Subcutaneous adipose tissue (tissue), 4 donors: ENCODE data around the gene GLB1L2. TPM values are rescaled to one million over a fixed set of nuclear protein-coding genes. Genes with fewer than 3 reads are reported as not detected.

Experiments used
- CTCF ChIP-seq: fragments of 450-650 bp; IDR thresholded peaks from one replicate; pipeline ENCODE4 v1.5.1; 2016; ENCODE audit warnings: low read depth, mild to moderate bottlenecking, control low read depth, antibody characterized with exemption, moderate library complexity
- total RNA-seq, 4 donors: library from RNA; depleted of rRNA; stranded (reverse); fragments of >200 nt; gene quantifications; one replicate each; pipeline ENCODE4 v1.1.0, GENCODE V29; 2016

Gene GLB1L2
- total RNA-seq, 4 donors from 2014 or later: 0.49 to 2.4 (median 0.80) TPM

GRCh38 chr11:134417871-134418840, 86.4 kb downstream of the GLB1L2 start:
- no peak for TF ChIP-seq CTCF

- no peak for TF ChIP-seq CTCF
These were observed 91.3 kb downstream of the GLB1L2 start for GRCh38 chr11:134423106-134423505.

- no peak for TF ChIP-seq CTCF
These were observed 93.6 kb downstream of the GLB1L2 start for GRCh38 chr11:134425413-134425812.

Other genes starting within 250 kb of the GLB1L2 start
- gene NCAPD3, start 108.0 kb upstream of the GLB1L2 start, total RNA-seq: 10 to 100 TPM; 10.5 to 18.7 (median 13.8) TPM
- 10 to 100 TPM; 33.3 to 52.4 (median 39.4) TPM for gene VPS26B, start 107.3 kb upstream of the GLB1L2 start, total RNA-seq
- gene THYN1, start 78.6 kb upstream of the GLB1L2 start, total RNA-seq: 100 to 1,000 TPM in 1 of 4 donors, 10 to 100 TPM in 3; 48.9 to 124 (median 56.4) TPM
- gene ACAD8, start 78.4 kb upstream of the GLB1L2 start, total RNA-seq: 10 to 100 TPM; 18.3 to 41.3 (median 29.8) TPM
- gene GLB1L3, start 55.6 kb upstream of the GLB1L2 start, total RNA-seq: not detected
- under 1 TPM in 2 of 4 donors, not detected in 2; 0.22 to 0.33 TPM for gene B3GAT1, start 80.3 kb downstream of the GLB1L2 start, total RNA-seq